Measurements from ENCODE around the gene VILL. TPM values are rescaled to one million over a fixed set of nuclear protein-coding genes. Genes with fewer than 3 reads are reported as not detected.

The VILL gene
- total and polyA plus RNA-seq, 2 donors (not counting 3 experiments of a cell fraction or from before 2014, with no cell fraction given) = 9.0 to 10.0 TPM

- dilution Hi-C loops (cut with MboI; ENCODE audit: extremely low pct_ligation_motif_present, low sequenced_read_pairs) = no loop called here
- CTCF ChIA-PET = interaction anchor here (1.2 to 1.5 kb wide), 2 partner anchors 11 to 18 kb away, joined by 3 to 4 read pairs; no protein-coding TSS in a partner anchor
- FAIRE-seq = no peak
Observed at GRCh38 chr3:37992271-37993066, 1.9 kb downstream of the VILL start.

More at GRCh38 chr3:37992271-37993066, 1.9 kb downstream of the VILL start:
- no TSS peak for BruUV-seq (replicated peaks)
- Histone ChIP-seq H3K9me1 (replicated peaks; ENCODE audit: control insufficient read depth, extremely low read depth, insufficient read depth, low read length) (no peaks in the 10 kb centered on the region), H3K36me3 (ENCODE audit: control insufficient read depth in 2 of 2, extremely low read depth in 1 of 2, insufficient read depth in 2 of 2, low read length in 2 of 2) (no peaks in the 10 kb centered on the region), H4K20me1 (replicated peaks; ENCODE audit: control insufficient read depth, extremely low read depth, insufficient read depth, low read length) (no peaks in the 10 kb centered on the region), H3K4me1 (ENCODE audit: control insufficient read depth, extremely low read depth, insufficient read depth, low read length) (peaks cover 10% of the 10 kb centered on the region), H3K9ac (replicated peaks; ENCODE audit: extremely low read depth, insufficient read depth, low read length) (no peak overlapping the region), H3K9me3 (replicated peaks; ENCODE audit: control insufficient read depth, insufficient read depth, low read length) (no peaks in the 10 kb centered on the region), H3K79me2 (ENCODE audit: control insufficient read depth, insufficient read depth, low read length) (no peaks in the 10 kb centered on the region), H3K4me2 (ENCODE audit: insufficient read depth, low read length) (no peak overlapping the region), H2AFZ (ENCODE audit: low read depth, low read length) (no peak overlapping the region), H3K27ac (ENCODE audit: insufficient read depth, low read depth, low read length) (no peak overlapping the region), H3K4me3 (replicated peaks in 1 of 3; ENCODE audit: insufficient read depth in 1 of 3, low read depth in 1 of 3, low read length in 3 of 3) (no peak overlapping the region), H3K27me3 (ENCODE audit: control insufficient read depth in 2 of 2, insufficient read depth in 2 of 2, low read length in 2 of 2) (no peaks in the 10 kb centered on the region)
- intact Hi-C loops (cut with micrococcal nuclease) = no loop called here
- DNase-seq (ENCODE audit: low read depth, low spot score) = no peak
- POLR2A ChIA-PET = no interaction called here
- TF ChIP-seq FOS (IDR thresholded peaks at IDR 0.05; ENCODE audit: borderline replicate concordance, insufficient read depth, low read length) (no peak), CTCF (IDR thresholded peaks at IDR 0.05; ENCODE audit: extremely low read depth in 1 of 2, insufficient read depth in 1 of 2, low read depth in 1 of 2, low read length in 2 of 2) (no peak), JUN (IDR thresholded peaks at IDR 0.05; ENCODE audit: borderline replicate concordance, insufficient read depth, insufficient read length, low read depth) (no peak)
